Activated CD4-positive, alpha-beta T cell treated with anti-CD3 and anti-CD28 coated beads for 24 hours (primary cell): ENCODE data around the gene CHMP1B.
"Not testable (repeated sequence)": the region's sequence is repeated elsewhere in the genome, so short reads cannot be mapped to it uniquely, and the experiment has no call there.

Experiments
- DNase-seq, 2 donors: peaks; one replicate each; pipeline ENCODE4 v3.0.0-alpha.2; 2020; ENCODE audit warnings: low read depth in 2 of 2

Gene CHMP1B

GRCh38 chr18:11840493-11840892 lies 10.7 kb upstream of the CHMP1B start:
- DNase-seq: no peak

DNA sequence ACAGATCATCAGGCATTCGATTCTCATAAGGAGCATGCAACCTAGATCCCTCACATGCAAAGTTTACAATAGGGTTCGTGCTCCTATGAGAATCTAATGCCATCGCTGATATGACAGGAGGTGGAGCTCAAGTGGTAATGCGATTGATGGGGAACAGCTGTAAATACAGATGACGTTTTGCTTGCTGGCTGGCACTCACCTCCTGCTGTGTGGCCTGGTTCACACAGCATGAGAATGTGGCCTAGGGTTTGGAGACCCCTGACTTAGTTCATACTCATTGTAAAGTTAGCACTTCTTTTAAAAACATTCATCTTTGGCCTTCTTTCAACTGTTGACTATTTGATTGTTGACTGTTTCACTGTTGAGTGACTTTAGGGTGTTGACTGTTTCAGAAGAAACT lies 8.7 kb upstream of the CHMP1B start:
- no peak for DNase-seq

DNA sequence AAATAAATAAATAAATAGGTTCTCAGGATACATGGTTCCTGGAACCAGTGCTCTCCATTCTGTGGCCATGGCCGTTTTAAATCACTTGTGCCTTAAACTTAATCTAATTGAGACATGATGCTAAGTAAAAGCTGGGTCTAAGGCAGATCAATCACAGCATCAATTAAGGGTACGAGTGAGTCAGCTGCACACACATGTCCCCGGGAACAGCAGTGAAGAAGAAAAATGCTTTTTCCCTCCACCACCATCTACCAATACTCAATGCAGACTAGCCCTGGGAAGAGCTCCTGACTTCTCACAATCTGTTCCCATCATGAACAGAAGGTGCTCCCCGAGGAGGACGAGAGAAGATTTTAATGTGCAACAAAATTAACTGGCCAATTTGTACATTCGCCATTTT lies 6.8 kb upstream of the CHMP1B start:
- no peak for DNase-seq

DNA sequence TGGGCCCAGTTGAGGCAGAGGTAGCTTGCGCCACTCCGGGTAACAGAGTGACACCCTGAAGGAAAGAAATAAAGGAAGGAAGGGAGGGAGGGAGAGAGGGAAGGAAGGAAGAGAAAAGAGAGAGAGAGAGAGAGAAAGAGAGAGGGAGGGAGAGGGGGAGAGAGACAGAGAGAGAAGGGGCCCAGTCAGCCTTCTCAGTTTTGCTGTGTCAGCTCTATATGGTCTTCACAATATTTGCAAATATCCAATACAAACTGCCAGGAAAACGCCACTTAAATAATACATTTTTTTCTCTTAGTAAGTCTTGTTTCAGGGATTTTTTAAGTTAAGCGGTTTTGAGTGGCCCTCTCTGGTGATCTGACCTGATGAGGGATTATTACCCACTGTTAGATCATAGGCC lies 5.6 kb upstream of the CHMP1B start:
- no peak for DNase-seq

DNA sequence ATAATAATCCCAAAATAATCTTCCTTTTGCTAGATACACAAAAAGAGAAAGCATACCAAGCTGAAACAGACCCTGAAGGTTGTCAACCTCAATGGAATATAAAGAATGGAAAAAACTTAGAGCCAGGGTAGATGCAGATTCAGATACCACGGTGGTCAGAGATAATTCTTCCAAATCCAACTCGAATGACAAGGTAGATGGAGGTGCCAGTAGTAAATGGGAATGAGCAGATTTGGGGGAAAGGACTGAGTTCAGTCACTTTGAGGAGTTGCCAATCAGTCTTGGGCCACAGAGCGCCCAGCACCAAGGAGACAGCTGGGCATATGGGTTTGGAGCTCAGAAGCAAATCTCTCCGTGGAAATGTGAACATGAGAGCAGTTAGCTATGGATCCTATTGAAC lies 3.4 kb upstream of the CHMP1B start:
- DNase-seq: no peak

GRCh38 chr18:11849279-11849678 lies 1.9 kb upstream of the CHMP1B start:
- no peak for DNase-seq

DNA sequence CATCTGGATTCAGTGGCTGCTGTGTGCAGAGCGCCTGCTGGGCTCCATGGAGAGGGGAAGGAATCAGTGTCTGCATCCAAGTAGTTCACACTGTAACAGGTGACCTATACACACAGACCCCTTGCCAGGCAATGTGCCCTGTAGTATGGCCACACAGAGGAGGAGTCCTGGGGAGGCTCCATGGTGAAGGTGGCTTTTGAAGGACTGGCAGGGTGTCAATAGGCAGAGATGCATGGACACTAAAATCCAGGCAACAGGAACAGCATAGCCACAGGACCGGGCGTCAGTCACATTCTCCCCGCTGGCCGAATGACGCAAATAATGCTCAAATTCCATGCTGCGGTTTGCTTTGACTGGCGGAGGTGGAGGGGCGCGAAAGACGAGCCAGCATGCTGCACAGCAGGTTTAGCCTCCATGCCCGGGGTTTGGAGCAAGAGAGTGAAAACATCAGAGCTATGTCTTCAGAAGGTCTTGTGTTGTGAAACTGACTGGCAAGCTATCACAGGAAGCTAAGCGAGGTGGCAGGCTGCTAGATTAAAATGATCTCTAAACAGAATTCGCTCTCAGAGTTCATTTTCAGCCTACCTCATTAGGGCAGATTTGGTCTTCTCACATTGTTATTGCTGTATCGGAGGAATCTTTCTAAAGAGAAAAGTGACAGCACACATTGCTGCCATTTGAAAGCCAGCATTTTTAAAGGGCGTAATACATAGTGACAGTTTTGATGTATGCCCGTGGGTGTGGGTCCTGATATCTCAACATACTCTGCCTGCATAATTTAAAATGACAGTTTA lies 1.2 kb upstream of the CHMP1B start:
- peak in 1 of 2 donors; percentile 25 for DNase-seq

DNA sequence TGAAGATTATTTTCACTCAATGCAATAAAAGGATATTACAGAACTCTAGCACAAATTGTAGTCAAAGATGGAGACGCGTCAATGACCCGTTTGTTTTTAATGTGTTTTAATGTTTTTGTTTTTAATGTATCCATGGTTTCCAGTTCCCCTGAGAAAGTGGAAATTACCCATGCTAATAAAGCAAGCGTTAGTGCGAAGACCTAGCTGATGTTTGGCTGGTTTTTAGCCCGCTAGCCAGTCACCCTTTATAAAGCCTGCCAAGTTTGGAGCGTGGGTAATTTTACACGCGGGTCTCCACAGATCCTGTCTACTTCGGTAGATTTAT lies 430 bp upstream of the CHMP1B start:
- DNase-seq: no peak

DNA sequence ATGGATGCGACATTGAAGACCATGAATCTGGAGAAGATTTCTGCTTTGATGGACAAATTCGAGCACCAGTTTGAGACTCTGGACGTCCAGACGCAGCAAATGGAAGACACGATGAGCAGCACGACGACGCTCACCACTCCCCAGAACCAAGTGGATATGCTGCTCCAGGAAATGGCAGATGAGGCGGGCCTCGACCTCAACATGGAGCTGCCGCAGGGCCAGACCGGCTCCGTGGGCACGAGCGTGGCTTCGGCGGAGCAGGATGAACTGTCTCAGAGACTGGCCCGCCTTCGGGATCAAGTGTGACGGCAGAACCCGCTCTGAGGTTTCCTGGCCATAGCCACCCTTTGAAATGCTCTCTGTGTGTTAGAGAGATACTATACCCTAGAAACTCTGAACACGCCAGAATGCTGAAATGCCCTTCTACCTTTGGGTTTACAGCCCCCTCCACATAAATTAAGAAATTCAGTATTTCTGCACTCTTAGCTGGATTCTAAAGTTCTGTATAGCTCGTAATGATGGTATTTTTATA lies 659 bp downstream of the CHMP1B start:
- DNase-seq: peak in 1 of 2 donors; percentile 21

DNA sequence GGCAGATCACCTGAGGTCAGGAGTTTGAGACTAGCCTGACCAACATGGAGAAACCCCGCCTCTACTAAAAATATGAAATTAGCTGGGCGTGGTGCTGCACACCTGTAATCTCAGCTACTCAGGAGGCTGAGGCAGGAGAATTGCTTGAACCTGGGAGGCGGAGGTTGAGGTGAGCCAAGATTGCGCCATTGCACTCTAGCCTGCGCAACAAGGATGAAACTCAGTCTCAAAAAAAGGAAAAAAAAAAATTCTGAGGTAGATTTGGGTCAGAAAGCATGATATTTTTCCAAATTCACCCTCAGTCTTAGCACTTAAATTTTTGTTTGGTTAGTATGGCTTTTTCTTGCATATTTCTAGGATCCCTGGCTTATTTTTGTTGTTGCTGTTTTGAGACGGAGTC lies 3.3 kb downstream of the CHMP1B start:
- DNase-seq: not testable (repeated sequence)

DNA sequence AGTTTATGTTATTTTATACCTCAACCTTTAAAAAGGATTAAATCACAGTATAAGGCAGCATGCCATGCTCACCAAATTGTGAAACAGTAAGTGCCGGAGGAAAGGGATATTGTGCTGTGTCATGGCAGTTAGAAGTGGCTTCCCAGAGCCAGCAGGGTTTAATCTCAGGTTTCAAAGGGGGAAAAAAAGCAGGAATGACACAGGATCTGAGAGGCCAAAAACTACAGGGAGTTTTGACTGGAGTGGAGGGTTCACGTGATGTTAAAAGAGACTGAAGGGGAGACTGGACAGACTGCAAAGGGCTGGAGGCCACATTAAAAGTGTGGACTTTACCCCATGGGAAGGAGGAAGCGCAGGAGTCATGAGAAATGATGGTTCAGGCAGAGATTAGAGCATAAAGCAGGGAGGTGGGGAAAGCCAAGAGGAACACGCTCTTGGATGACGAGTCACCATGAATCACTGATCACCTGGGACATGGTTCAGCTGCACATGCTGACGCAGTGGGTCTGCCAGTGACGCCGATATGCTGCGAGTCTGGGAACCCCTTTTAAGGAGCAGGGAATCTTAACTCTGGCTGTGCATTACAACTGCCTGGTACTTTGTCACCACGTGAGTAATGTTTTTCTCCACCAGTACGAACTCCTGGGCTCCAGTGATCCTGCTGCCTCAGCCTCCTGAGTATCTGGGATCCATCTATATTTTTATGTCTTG lies 6.1 kb downstream of the CHMP1B start:
- DNase-seq: no peak

DNA sequence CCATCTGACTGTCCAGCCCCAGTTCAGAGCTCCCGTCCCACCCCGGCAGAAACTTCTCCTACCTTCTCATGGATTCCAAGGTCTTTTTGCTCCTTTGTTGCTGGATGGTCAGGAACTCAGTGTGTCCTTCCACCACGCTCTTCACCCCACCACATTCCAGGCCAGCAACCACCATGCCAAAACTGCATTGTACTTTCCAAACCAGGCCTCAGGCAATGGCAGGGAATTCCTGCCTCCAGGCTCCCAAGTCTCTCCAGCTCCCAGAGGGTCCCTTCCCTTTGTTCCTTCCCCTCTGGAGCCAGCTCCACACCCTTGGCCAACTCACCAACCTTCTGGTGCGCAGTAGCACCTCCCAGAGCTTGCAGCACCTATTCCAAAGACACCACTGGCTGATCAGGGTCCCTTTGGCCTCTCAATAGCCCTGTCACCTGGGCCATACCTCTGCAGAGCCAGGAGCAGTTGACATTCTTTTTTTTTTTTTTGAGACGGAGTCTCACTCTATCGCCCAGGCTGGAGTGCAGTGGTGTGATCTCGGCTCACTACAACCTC lies 8.1 kb downstream of the CHMP1B start:
- DNase-seq: no peak

DNA sequence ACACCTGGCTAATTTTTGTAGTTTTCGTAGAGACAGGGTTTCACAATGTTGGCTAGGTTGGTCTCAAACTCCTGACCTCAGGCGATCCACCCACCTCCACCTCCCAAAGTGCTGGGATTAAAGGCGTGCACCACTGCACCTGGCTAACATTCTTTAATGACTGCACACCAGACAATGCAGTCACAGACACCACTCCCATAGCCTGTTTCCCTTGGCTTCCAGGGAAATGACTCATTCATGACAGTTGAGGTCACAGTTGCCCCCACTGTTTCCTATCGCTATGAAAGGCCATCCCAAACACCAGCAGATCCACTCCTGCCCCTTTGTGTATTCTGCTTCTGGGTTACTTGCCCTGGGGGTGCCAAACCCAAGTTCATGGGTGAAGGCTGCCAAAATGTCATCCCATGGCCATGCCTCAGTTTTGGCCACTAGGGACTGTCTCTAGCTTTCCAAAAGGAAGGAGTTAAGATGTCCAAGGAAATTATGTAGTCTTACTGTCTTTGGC lies 8.7 kb downstream of the CHMP1B start:
- no peak for DNase-seq

DNA sequence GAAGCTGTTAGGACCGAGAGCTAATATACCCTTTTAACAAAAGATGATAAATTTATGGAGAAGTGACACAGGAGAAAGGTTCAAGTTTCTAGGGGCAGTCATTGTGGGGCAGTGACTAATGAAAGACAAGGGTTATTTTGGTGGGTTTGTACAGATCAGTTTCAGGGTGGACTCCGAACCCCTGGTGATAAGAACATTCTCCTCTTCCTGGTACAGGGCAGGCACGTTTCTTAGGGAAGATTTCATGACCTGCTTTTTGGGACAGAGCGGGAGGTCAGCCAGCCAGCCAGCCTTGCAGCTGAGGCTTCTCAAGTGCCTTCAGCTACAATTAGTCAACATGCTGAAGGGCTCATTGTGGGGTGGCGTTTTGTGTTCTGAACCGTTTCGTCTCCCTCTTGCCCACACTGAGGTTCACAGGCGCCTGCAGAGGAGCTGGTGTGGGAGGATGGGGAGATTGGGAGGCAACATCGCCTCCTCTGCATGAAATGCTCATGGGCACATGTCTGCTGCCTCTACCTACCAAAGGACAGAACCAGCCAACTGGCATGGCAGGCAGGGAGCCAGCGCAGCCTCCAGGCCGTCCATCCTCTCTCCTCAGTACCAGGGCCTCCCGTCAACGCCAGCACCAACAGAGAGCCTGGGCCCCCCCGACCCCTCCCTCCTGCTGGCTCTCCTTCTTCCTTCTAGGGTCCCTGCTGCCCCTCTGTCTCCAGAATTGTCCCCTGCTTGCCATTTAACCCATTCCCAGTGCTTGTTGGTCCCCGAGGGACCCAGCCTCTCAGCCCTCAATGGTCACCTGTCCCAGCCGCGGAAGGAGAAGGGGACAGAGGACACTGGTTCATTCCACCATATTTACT lies 9.6 kb downstream of the CHMP1B start:
- no peak for DNase-seq

- no peak for DNase-seq
These were observed 10.5 kb downstream of the CHMP1B start for GRCh38 chr18:11861583-11862288.

GRCh38 chr18:11862468-11863137 lies 11.4 kb downstream of the CHMP1B start:
- no peak for DNase-seq

GRCh38 chr18:11864471-11864870 lies 13.3 kb downstream of the CHMP1B start:
- no peak for DNase-seq

DNA sequence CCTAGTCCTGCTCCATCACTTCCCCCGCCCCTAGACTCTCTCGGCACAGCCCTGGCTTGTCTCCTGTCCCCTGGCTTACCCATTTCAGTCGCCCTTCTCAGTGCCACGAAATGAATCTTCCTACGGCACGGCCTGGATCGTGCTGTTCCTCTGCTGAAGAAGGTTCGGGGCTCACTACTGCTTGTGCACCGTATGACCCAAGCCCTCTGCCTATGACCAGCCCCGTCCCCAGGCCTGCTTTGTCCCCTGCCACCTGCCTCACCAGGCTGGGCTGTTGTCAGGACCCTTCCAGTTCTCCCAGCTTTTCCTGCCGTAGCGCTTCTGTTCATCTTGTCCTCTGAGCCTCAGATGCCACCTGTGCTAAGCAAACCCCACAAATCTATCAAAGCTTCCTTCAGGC lies 13.9 kb downstream of the CHMP1B start:
- DNase-seq: no peak

- no peak for DNase-seq
These were observed 15.1 kb downstream of the CHMP1B start for GRCh38 chr18:11866329-11866728.

- DNase-seq: no peak
These were observed 15.6 kb downstream of the CHMP1B start for GRCh38 chr18:11866764-11867163.

DNA sequence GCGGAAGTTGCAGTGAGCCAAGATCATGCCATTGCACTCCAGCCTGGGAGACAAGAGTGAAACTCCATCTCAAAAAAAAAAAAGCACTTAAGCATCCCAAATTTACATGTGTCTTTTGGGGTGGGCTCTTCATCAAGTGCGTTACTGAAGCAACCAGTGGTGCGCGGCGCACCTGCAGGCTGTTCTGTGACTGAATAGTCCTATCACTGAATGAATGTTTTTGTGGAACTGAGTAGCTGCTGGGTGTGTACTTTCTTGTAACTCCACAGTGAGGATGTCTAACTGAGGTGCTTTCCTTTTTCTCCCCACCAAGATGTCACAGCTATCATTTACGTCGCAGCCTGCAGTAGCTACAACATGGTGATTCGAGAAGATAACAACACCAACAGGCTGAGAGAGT lies 17.0 kb downstream of the CHMP1B start:
- DNase-seq: no peak
